ENCODE data around the gene RTN1. TPM values are rescaled to one million over a fixed set of nuclear protein-coding genes. Genes with fewer than 3 reads are reported as not detected.
A peak's percentile ranks its signal among the peaks of the same experiment; 100 is the strongest.

The RTN1 gene
- 27.9 TPM for polyA plus RNA-seq (2013, experiment 1 of 2)
- 28.5 TPM for polyA plus RNA-seq (2013, experiment 2 of 2)

- peak; percentile 65 for DNase-seq (ENCODE audit: low spot score)
- H3K27ac ChIP-seq (replicated peaks; ENCODE audit: low read length), result no peak within 1 kb of the TSS
- H3K4ac ChIP-seq (ENCODE audit: low read length), result no peak within 1 kb of the TSS
Observed at GRCh38 chr14:59870277-59871165, at the start of gene RTN1. Gene RTN1 (minus strand): TSS chr14:59870776. CDS start chr14:59870630, 146 bp downstream.

GRCh38 chr14:59920378-59920683 lies 49.8 kb upstream of the RTN1 start:
- peaks cover 4 to 19% of the 10 kb centered on the region in 2 donors for H3K36me3 ChIP-seq (replicated peaks in 1 of 2; ENCODE audit: control insufficient read depth in 2 of 2, insufficient read depth in 2 of 2, low read length in 2 of 2)
- no peak for DNase-seq (ENCODE audit: low spot score)
- H3K27me3 ChIP-seq (ENCODE audit: control insufficient read depth in 3 of 3, insufficient read depth in 3 of 3, low read depth in 1 of 3, low read length in 3 of 3), result no peaks in the 10 kb centered on the region
- H3K9me3 ChIP-seq (replicated peaks in 1 of 2; ENCODE audit: control insufficient read depth in 2 of 2, insufficient read depth in 1 of 2, low read depth in 1 of 2, low read length in 2 of 2), result peaks cover under 1 to 3% of the 10 kb centered on the region in 2 donors
- peak overlapping the region; percentile 37 for H3K27ac ChIP-seq (replicated peaks; ENCODE audit: low read length)
- no peak overlapping the region for H4K91ac ChIP-seq (ENCODE audit: low read depth, low read length, poor library complexity)
- peaks cover 3 to 4% of the 10 kb centered on the region in 2 donors for H3K4me1 ChIP-seq (ENCODE audit: control insufficient read depth in 2 of 2, insufficient read depth in 1 of 2, low read depth in 1 of 2, low read length in 2 of 2)
- H2BK5ac ChIP-seq (ENCODE audit: low read length), result no peak overlapping the region
- H3K14ac ChIP-seq (ENCODE audit: low read length), result no peak overlapping the region
- no peak overlapping the region for H3K18ac ChIP-seq (ENCODE audit: low read length)
- H2BK15ac ChIP-seq (ENCODE audit: low read length), result no peak overlapping the region
- H2BK12ac ChIP-seq (ENCODE audit: low read length), result no peak overlapping the region
- peak overlapping the region; percentile 85 for H2AFZ ChIP-seq (ENCODE audit: low read length)
- no peak overlapping the region for H3K23ac ChIP-seq (ENCODE audit: low read depth, low read length, poor library complexity)
- no peak overlapping the region for H2BK120ac ChIP-seq (ENCODE audit: low read depth, low read length)
- H3K4me2 ChIP-seq (ENCODE audit: insufficient read depth, low read length, poor library complexity, severe bottlenecking), result peak overlapping the region; percentile 46
- H2AK5ac ChIP-seq (ENCODE audit: low read depth, low read length), result no peak overlapping the region
- no CpG with 5 or more reads among the region's 1 CpG for WGBS, 2 donors (ENCODE audit: extremely low coverage in 2 of 2, insufficient read length in 2 of 2, insufficient replicate concordance in 1 of 2)
- no peak overlapping the region for H4K8ac ChIP-seq (ENCODE audit: low read depth, low read length)
- H3K79me1 ChIP-seq (ENCODE audit: low read depth, low read length), result no peaks in the 10 kb centered on the region
- H3K4me3 ChIP-seq (ENCODE audit: low read length in 2 of 2), result peak overlapping the region; percentile 65 to 79
- H3K9ac ChIP-seq (ENCODE audit: low read depth, low read length, poor library complexity), result no peak overlapping the region
- H3K4ac ChIP-seq (ENCODE audit: low read length), result no peak overlapping the region

More at GRCh38 chr14:59870277-59871165, at the start of gene RTN1:
- Histone ChIP-seq H3K4me2 (ENCODE audit: insufficient read depth, low read length, poor library complexity, severe bottlenecking) (peak within 1 kb of the TSS; percentile 89), H2BK5ac (ENCODE audit: low read length) (no peak within 1 kb of the TSS), H3K14ac (ENCODE audit: low read length) (no peak within 1 kb of the TSS), H3K9ac (ENCODE audit: low read depth, low read length, poor library complexity) (peak within 1 kb of the TSS; percentile 85), H3K36me3 (replicated peaks in 1 of 2; ENCODE audit: control insufficient read depth in 2 of 2, insufficient read depth in 2 of 2, low read length in 2 of 2) (no peaks in the 10 kb centered on the region), H2AK5ac (ENCODE audit: low read depth, low read length) (no peak within 1 kb of the TSS), H3K4me3 (ENCODE audit: low read length in 2 of 2) (peak within 1 kb of the TSS; percentile 50 to 88), H3K27me3 (ENCODE audit: control insufficient read depth in 3 of 3, insufficient read depth in 3 of 3, low read depth in 1 of 3, low read length in 3 of 3) (peaks cover 0 to 73% (median 9%) of the 10 kb centered on the region in 3 experiments), H3K23ac (ENCODE audit: low read depth, low read length, poor library complexity) (no peak within 1 kb of the TSS), H2AFZ (ENCODE audit: low read length) (peak within 1 kb of the TSS; percentile 96), H3K18ac (ENCODE audit: low read length) (peak within 1 kb of the TSS; percentile 80), H3K79me1 (ENCODE audit: low read depth, low read length) (no peaks in the 10 kb centered on the region), H2BK120ac (ENCODE audit: low read depth, low read length) (peak within 1 kb of the TSS; percentile 83), H3K9me3 (replicated peaks in 1 of 2; ENCODE audit: control insufficient read depth in 2 of 2, insufficient read depth in 1 of 2, low read depth in 1 of 2, low read length in 2 of 2) (no peaks in the 10 kb centered on the region), H4K8ac (ENCODE audit: low read depth, low read length) (no peak within 1 kb of the TSS), H4K91ac (ENCODE audit: low read depth, low read length, poor library complexity) (no peak within 1 kb of the TSS), H3K4me1 (ENCODE audit: control insufficient read depth in 2 of 2, insufficient read depth in 1 of 2, low read depth in 1 of 2, low read length in 2 of 2) (peaks cover 3 to 4% of the 10 kb centered on the region in 2 donors), H2BK12ac (ENCODE audit: low read length) (peak within 1 kb of the TSS; percentile 51), H2BK15ac (ENCODE audit: low read length) (peak within 1 kb of the TSS; percentile 45)
- WGBS, 2 donors (ENCODE audit: extremely low coverage in 2 of 2, insufficient read length in 2 of 2, insufficient replicate concordance in 1 of 2), result no CpG with 5 or more reads among the region's 84 CpGs

- H3K79me1 ChIP-seq (ENCODE audit: low read depth, low read length), result no peaks in the 10 kb centered on the region
- H2BK12ac ChIP-seq (ENCODE audit: low read length), result no peak within 1 kb of the TSS
- H3K9ac ChIP-seq (ENCODE audit: low read depth, low read length, poor library complexity), result peak within 1 kb of the TSS; percentile 89
- H2AK5ac ChIP-seq (ENCODE audit: low read depth, low read length), result no peak within 1 kb of the TSS
- peak within 1 kb of the TSS; percentile 16 for H2BK120ac ChIP-seq (ENCODE audit: low read depth, low read length)
- peak within 1 kb of the TSS; percentile 93 for H3K18ac ChIP-seq (ENCODE audit: low read length)
- peak; percentile 87 for DNase-seq (ENCODE audit: low spot score)
- H3K27ac ChIP-seq (replicated peaks; ENCODE audit: low read length), result peak within 1 kb of the TSS; percentile 90
- H4K8ac ChIP-seq (ENCODE audit: low read depth, low read length), result no peak within 1 kb of the TSS
- no peaks in the 10 kb centered on the region for H3K27me3 ChIP-seq (ENCODE audit: control insufficient read depth in 3 of 3, insufficient read depth in 3 of 3, low read depth in 1 of 3, low read length in 3 of 3)
- H3K14ac ChIP-seq (ENCODE audit: low read length), result no peak within 1 kb of the TSS
- no peak within 1 kb of the TSS for H3K23ac ChIP-seq (ENCODE audit: low read depth, low read length, poor library complexity)
- no peak within 1 kb of the TSS for H2BK15ac ChIP-seq (ENCODE audit: low read length)
- peak within 1 kb of the TSS; percentile 79 to 89 for H3K4me3 ChIP-seq (ENCODE audit: low read length in 2 of 2)
- no peak within 1 kb of the TSS for H2BK5ac ChIP-seq (ENCODE audit: low read length)
- peaks cover 6 to 24% of the 10 kb centered on the region in 2 donors for H3K36me3 ChIP-seq (replicated peaks in 1 of 2; ENCODE audit: control insufficient read depth in 2 of 2, insufficient read depth in 2 of 2, low read length in 2 of 2)
- H2AFZ ChIP-seq (ENCODE audit: low read length), result peak within 1 kb of the TSS; percentile 94
- no CpG with 5 or more reads among the region's 57 CpGs for WGBS, 2 donors (ENCODE audit: extremely low coverage in 2 of 2, insufficient read length in 2 of 2, insufficient replicate concordance in 1 of 2)
- H3K4ac ChIP-seq (ENCODE audit: low read length), result no peak within 1 kb of the TSS
- H4K91ac ChIP-seq (ENCODE audit: low read depth, low read length, poor library complexity), result no peak within 1 kb of the TSS
- H3K4me1 ChIP-seq (ENCODE audit: control insufficient read depth in 2 of 2, insufficient read depth in 1 of 2, low read depth in 1 of 2, low read length in 2 of 2), result peaks cover 3 to 4% of the 10 kb centered on the region in 2 donors
- H3K9me3 ChIP-seq (replicated peaks in 1 of 2; ENCODE audit: control insufficient read depth in 2 of 2, insufficient read depth in 1 of 2, low read depth in 1 of 2, low read length in 2 of 2), result peaks cover 6 to 7% of the 10 kb centered on the region in 2 donors
- H3K4me2 ChIP-seq (ENCODE audit: insufficient read depth, low read length, poor library complexity, severe bottlenecking), result peak within 1 kb of the TSS; percentile 98
Observed at GRCh38 chr14:59919570-59920377, 49.2 kb upstream of the RTN1 start, which contains the start of gene LRRC9. Gene LRRC9 (plus strand): TSS chr14:59920144.
